Measurements from ENCODE around the gene UBLCP1. TPM values are rescaled to one million over a fixed set of nuclear protein-coding genes. Genes with fewer than 3 reads are reported as not detected.

The UBLCP1 gene
- total and polyA plus RNA-seq, 2 of the 8 experiments (the other 6 are each of a cell fraction or from before 2014, with no cell fraction given): 13.0 to 40.9 TPM

- no peak for TF ChIP-seq JUN (IDR thresholded peaks at IDR 0.05; ENCODE audit: low read depth, low read length)
- TF ChIP-seq KDM4A (IDR thresholded peaks at IDR 0.05; ENCODE audit: low read depth, low read length, severe bottlenecking): no peak
- no peak for TF ChIP-seq TBP (IDR thresholded peaks at IDR 0.05; ENCODE audit: low read depth, low read length)
- TF ChIP-seq BCL11A (IDR thresholded peaks at IDR 0.05; ENCODE audit: low read depth in 2 of 2, low read length in 2 of 2): no peak
- no peak for TF ChIP-seq POLR2AphosphoS5 (IDR thresholded peaks at IDR 0.05; ENCODE audit: low read depth, low read length)
These were observed 67.2 kb downstream of the UBLCP1 start, which contains the start of gene IL12B (continued) for GRCh38 chr5:159330131-159330800.

Data from H1 (cell line).